ENCODE results near the gene UGT1A10. TPM values are rescaled to one million over a fixed set of nuclear protein-coding genes. Genes with fewer than 3 reads are reported as not detected.

The UGT1A10 gene
- polyA plus RNA-seq, 1 donor = not detected

DNA sequence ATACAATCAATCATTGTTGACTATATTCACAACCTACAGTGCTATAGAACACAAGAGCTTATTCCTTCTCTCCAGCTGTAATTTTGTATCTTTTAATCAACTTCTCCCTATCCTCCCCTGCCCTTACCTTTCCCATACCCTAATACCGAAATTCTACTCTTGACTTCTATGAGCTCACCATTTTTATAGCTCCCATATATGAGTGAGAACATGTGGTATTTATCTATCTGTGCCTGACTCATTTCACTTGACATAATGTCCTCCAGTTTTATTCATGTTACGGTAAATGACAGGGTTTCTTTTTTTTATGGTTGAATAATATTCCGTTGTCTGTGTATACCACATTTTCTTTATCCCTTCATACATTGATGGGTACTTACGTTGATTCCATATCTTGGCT, 144.5 kb downstream of the UGT1A10 start:
- no peak for DNase-seq

DNA sequence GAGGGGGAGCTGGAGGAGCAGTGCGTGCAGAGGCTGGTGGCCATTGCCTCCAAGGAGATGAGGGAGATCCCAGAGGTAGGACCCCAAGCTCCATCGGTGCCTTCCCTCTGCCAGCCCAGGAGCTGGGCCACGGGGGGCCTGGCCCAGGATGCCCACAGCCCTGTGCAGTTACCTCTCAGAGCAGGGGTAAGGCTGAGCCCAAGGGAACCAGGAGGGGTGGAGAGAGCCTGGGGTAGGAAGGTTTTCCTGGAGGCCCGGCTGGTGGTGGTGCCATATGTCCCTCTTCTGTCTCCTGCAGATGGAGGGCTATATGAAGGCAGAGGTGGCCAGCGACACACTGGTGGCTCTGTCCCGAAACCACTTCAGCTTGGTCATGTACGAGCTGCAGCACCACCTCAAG, 153.3 kb downstream of the UGT1A10 start:
- no peak for DNase-seq

DNA sequence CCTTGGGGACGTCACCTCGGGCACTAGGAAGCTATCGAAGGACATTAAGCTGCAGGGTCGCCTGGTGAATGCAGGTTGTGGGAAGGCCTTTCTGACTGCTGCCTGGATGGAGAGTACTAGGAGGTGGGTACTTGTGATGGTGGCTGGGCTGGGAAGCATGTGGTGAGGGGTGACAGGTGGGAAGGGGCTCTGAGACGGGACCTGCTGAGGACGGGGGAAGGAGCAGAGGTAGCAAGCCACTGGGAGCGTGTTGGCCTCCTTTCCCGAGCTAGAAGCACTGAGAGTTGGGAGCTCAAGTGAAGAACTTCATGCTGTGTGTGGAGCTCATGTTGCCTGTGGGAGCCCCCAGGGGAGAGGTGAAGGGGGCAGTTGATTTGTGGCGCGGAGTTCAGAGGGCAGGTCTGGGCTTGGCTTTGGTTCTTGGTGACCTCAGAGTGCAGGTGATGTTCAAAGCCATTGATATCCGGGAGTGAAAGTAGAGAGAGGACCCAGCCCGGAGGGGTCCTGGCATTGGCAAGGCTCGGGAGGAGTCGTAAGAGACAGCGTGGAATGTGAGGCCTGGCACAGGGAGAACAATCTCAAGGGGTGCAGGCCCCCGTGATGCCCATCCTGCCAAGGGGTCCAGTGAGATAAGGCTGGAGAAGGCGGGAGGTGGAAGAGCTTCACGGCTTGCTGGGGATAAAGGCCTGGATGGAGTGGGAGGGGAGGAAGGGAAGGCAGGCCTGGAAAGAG, 155.1 kb downstream of the UGT1A10 start:
- DNase-seq = no peak

DNA sequence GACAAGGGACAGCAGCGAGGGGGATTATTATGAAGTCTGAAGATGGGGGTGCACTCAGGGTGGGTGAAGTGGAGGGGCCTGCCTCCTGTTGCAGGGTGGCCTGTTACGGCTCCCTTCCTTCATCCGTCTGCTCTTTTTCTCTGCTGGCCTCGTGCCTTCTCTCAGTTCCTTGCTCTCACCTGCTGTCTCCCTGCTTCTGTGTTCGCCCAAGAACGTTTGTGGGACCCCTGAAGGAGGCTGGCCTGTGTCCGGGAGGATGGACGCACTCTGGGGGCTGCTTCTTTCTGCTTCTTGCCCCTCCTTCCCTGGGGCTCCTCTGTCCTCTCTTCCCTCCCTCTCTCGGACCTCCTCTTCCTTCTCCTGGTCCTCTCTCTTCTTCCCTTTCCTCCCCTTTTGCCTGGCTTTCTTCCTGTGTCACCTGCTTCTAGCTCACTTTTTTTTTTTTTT, 155.7 kb downstream of the UGT1A10 start:
- no peak for DNase-seq

DNA sequence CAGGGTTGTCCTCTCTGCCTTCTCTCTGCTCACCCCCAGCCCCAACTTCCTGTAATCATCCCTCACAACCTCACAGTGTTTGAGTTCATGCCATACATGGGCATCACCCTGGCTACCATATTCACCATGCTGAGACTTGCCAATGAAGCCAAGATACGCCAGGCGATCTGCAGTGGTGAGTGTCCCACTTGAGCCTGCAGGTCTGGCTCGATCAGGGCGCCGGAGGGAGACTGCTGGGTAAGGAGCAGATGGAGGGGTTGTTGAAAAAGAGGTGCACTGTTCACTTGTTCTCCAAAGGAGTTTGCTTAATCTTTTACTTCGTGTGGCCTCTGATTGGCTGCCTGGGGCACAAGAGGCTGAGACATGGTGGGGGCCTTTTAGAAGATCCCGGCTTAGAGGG, 156.5 kb downstream of the UGT1A10 start:
- no peak for DNase-seq

DNA sequence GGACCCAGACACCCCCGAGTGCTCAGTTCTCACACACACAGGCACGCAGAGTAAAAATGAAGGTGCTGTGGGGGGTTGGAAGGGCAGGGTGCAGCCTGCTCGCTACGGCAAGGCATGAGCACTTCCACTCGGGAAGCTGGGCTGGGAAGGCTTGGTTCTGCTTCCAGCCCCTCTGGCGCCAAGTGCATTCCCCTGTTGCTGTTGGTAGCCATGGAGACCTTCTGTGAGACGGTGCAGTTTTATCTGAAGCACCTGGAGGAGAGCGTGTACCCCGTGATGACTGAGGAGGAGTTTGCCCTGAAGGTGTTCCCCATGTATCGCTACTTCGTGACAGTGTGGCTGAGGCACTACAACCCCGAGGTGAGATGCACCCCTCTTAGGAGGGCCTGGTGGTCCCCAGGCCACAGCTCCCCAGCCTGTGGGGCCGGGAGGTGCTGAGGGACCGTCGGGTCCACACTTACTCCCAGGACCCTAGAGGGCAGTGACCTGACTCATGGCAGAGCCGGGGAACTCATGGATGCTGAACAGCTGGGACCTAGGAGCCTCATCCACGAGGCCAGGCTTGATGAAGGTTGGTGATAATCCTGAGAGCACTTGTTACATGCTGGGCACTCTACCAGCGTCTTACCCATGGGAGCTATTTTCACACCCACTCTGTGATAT, 157.3 kb downstream of the UGT1A10 start:
- DNase-seq = no peak

DNA sequence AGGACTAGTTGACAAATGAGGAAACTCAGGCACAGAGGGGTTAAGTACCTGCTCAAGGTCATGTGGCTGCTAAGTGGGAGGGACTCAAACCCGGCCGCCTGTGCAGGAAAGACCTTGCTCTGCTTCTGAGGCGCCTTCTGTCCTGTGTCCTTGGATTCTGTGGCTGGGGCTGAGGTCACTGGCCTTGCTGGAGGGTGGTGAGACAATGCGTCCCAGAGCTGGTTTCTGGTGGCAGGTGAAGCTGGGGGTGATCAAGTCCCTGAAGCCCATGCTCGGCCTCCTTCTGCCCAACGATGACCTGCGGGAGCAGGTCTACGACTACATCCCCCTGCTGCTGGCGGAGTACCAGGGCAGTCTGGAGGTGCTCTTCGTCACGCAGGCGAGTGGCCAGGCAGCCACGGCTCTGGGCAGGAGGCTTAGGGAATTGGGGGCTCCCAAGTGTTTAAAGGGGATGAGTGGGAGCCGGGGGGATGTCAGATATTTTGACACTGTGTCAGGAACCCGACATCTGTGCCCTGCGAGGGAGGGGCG, 157.9 kb downstream of the UGT1A10 start:
- no peak for DNase-seq

DNA sequence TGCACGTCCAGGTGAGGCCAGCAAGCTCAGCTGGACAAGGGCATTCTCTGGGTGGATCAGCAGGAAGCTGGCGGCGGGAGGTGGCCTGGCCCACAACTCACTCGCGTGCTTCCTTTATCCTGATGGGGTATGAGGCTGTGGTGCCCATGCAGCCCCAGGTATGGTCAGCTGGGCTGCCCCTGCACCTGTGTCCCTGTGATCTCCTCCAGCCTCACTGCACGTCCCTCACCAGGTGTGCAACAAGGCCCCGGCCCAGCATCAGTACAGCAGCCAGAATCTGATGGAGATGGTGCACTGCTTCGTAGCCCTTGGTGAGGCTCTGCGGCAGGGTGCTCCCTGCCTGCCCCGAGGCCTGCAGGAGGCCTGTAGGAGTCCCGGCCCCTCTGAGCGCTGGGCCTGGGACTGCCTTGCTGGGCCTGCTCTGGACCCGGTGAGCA, 159.5 kb downstream of the UGT1A10 start:
- no peak for DNase-seq

DNA sequence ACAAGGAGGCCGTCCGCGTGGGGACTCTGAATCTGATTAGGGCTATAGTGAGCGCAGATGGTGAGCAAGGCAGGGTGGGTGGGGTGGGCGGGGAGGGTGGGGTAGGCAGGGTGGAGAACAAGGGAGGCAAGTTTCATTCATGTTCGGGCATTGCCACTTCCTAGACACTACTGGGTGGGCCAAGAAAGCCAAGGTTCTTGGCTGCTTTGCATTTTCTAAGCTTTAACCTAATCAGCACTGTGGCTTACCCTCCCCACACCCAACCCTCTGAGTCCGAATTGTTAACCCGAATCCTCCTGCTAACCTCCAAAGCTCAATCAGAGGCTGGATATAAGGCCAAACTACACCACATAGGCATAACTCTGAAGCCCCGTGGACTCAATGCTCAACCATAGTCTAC, 160.0 kb downstream of the UGT1A10 start:
- DNase-seq = no peak

DNA sequence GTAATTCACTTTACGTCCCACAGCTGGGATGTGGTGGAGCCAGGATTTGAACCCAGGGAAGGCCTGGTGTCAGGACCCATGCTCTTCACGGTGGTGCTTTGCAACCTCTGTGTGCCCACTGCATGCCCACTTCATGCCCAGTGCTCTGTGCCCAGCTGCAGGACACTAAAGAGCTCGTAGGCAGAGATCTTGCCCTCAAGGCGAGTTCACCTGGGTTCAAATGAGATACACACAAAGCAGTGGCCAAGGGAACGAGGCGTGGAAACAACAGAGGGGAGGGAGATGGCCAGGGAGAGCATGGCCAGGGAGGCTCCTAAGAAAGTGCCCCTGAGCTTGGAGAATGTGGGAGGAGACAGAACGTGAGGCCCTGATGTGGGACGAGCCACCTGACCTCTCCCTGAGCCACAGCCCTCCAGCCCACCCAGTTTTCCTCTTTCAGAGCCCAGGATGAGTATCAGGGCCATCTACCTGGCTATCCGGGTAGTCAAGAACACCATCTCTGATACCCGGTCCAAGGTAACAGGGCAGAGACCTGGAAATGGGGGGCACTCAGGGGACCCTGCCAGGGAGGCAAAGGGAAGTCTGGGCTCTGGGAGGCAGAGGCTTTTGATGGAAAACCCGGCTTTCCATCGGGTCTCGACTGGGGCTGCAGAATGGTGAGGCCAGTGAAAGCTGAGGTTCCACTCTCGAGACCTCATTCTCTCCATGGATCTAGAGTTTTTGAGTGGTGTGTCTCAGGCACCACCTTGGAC, 162.3 kb downstream of the UGT1A10 start:
- no peak for DNase-seq

DNA sequence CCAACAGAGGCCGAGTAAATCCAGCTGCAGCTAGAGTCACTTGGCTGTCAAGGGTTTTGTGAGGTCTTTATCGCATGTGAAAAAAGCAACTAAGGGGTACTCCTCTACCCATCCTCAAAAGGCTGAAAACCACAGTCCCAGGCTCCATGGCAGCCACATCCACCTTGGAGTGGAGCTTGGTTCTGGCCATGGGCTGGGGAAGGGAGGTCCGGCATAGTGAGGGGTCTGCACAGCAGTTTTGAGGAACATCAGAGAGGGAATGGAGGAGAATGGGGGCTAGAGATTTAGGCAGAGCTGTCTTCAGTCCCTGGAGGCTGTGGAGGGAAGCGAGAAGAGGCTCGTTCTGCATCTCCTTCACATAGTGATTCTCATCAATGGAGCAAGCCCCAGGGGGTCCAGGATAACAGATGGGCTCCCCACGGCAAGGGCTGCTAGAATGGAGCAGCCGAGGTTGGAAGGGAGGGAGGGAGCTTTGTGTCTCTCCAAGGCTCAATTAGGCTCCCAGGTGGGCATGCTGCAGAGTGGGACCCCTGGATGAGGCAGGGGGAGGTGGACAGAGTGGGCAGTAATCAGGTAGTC, 162.9 kb downstream of the UGT1A10 start:
- DNase-seq = no peak

DNA sequence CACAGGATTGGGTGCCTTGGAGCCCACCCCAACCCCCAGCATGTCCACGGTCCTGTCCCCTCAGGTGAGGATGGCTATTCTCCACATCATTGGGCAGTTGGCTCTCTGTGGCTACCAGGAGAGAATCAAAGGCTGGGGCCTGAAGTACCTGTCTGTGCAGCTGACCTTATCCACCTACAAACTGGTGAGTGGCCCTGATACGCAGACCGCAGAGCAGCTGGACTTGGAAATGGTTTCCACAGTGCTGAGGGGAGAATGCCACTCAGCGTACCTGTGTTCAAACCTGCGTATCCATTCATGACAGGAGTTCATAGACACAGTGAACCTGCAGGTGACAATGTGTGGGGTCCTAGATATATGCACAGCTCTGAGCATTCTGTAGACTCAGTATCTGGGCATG, 163.5 kb downstream of the UGT1A10 start:
- no peak for DNase-seq

DNA sequence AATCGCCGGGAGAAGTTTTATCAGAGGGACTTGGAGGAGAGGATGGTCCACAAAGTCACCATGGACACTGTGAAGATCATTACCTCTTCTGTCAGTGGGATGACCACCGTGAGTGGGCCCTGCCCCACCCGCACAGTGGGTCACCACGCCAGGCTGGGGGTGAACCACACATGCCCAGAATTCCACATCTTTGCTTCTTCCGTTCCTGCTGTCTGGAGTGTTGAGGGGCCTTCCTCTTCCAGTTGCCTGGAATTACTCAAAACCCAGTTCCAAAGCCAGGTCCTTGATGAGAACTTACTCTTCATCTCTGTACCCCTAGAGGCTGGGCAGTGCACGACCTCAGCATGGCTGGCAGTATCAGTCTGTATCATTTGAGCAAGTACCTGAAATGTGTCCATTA, 164.0 kb downstream of the UGT1A10 start:
- no peak for DNase-seq

DNA sequence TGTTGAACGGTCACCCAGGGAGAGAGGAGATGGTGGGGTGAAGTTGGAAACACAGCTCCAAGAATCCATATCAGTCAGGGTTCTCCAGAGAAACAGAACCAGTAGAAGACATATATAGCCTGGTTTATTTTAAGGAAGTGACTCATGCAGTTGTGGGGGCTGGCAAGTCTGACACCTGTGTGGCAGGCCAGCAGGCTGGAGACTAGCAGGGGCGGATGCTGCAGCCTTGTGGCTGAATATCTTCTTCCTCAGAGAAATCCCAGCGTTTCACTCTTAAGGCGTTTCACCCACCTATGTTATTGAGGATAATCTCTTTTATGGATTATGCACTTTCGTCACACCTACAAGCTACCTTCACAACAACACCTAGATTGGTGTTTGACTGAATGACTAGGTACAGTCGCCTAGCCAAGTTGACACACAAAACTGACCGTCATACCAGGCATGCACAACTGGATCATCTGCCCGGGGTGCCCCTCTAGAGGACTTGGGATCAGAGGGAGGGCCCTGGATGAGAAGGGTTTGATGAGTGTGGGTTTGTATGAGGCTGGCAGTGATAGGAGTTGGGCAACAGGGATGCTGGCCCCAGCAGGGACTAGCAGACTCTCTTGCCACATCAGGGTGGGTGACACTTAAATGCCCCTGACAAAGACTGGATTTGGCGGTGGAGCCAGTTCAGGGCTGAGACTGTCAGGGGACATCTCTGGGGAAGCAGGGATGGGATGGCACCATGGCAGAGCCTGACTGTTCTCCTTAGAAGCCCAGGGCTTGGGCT, 165.3 kb downstream of the UGT1A10 start:
- DNase-seq = no peak

DNA sequence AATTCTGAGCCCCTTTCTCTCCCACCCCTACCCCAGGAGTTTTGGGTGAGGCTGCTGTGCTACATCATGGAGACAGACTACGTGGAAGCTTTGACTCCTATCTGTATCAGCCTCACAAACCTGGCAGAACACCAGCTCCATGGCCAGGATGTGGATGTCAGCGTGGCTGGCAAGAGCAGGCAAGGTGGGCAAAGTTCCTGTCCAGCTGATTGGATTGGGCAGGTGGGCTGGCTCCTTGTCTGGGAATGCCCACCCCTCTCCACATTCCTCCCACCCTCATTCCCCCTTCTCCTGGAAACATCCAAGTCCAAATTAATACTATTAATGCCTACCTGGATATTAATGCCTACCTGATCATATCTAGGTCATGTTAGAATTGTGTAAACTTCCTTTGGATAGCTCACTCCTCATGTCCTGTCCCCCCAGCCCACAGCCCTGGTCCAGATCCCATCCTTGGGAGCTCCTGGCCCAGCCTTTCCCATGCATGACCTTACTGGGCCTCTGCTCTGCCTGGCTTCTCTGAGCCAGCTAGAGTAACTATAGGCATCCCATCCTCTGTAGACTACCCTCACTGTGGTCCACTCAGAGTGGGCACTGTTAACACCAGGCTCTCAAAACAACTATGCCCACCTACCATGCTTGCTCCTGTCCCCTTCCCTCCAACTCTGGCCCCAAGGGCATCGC, 166.0 kb downstream of the UGT1A10 start:
- DNase-seq = no peak

DNA sequence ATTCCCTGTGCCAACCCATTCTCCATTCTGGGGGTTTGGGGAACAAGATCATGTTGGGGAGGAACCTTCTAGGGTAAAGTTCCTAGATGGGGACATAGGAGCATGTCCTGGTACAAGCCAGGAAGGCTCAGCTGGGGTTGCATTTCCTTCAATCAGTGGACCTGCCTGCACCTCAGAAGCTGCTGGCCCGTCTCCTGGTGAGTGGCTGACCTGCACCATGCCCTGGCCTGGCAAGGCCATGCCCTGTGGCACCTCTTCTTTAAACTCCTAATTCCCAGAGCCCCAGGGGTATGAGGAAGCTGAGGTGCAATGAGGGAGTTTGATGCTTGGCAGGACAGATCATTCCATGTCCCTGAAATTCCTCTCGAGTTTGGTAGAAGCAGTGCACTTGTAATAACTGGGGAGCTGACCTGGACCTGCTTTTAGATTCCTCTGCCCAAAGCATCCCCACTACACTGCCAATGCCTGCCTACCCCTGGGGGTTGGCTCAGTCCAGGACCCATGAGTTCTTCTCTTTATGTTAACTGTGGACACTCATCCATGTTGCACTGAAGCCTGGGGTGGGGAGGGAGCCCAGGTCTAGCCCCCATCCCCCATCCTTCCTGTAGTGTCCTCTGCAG, 167.2 kb downstream of the UGT1A10 start:
- no peak for DNase-seq

DNA sequence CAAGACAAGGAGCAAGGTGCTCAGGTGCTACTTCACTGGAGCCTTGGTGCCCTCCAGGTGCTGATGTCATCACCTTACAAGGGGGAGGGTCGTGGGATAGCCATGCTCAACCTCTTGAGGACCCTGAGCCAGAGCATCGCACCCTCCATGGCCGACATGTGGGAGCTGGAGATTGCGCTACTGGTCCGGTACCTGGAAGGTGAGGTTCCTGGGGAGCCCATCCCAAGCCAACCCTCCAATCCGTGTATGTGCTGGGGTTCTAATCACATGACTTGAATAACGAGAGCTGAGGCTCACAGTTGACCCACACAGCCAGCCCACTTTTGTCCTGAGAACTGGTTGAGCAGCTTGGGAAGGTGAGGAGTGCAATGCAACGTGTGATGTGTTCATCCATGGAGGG, 167.7 kb downstream of the UGT1A10 start:
- DNase-seq = no peak

DNA sequence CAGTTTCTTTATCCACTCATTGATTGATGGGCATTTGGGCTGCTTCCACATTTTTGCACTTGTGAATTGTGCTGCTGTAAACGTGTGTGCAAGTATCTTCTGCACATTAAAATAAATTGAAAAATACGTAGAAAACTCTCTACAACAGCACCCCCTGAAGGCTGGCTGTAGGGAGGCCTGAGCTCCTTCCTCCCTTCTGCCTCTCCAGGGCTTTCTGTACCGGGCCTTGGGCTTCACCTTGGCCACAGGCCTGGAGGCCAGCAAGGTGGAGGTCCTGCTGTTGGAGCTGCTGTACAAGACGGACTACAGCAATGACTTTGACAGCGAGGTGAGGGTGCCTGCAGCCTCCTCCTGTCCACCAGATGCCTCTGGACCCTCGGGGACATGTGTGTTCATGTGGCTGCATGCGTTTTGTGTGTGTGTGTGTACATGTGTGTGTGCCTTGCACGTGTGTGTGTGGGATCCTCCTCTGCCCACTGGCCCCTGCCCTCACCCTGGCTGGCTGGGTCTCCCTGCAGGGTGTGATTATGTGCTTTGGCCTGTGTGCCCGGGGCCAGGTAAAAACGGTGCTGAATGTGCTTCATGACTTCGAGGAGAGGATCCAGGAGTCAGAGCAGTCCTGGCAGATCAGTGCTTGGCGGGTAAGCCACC, 171.1 kb downstream of the UGT1A10 start:
- DNase-seq = no peak

DNA sequence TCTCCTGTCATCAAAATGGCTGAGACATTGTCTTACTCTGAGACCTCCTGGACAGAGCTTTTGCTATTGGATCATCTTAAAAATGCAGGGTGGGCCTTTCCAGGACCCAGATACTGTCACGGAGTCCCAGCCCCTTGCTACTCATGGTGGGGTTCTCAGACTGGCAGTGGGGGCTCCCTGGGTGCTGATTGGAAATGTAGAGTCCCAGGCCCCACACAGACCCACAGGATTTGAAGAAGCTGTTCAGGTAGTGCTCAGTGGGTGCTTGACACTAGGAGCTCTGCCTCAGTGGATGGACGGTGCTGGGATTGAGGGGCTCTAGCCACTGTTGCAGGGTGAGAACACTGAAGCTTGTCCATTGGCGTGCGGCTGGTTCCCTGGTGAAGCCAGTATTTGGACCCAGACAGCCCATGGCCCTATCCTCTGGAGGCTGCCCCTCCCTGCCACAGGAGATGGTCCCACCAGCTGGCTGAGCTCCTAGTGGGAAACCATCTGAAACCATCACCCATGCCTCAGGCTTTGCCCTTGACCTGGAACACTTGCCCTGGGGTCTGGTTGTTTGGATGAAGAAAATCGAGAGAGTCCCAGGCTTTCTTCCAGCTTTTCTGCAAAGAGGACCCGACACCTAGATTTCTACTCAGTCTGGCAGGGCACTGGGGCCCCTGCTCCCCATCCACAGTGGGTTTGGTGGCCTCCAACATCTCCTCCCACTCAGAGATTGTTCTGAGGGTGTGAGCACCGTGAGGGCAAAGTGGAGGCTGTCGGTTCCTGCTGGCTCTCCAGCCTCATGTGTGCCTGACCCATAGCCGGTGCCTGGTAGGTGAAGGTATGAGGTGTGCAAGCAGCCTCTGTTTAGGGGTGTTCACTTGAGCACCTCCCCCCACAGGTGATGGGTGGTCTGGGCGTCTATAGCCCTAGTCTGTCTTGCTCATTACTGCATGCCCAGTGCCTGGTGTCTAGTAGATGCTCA, 172.0 kb downstream of the UGT1A10 start:
- DNase-seq = no peak

All from hindlimb muscle (tissue), 1 donor.